ENCODE results near the gene CDA.

CDA gene

DNA sequence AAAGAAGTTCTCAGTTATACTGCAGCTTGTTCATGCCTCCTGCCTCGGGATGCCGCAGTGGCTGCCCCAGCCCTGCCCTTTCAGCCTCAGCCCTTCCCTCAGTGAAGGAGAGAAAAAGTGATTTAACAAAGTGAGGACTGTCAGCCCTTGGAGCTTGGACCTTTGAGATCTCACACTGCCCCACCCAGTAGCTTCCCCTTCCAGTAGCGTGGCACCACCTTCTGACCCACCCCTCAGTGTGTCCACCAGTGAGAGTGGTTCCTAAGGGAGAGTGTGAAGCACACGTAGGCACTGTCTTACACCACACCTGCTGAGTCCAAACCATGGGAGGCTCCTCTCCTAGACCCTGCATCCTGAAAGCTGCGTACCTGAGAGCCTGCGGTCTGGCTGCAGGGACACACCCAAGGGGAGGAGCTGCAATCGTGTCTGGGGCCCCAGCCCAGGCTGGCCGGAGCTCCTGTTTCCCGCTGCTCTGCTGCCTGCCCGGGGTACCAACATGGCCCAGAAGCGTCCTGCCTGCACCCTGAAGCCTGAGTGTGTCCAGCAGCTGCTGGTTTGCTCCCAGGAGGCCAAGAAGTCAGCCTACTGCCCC lies at the start of gene CDA:
Gene CDA, plus strand, starts transcription at position 464 of the 592 bp plus-strand sequence. Its CDS starts 33 bp downstream, at position 497.
- peak; percentile 80 for DNase-seq (ENCODE audit: low spot score)

GRCh38 chr1:20540281-20540680 lies 48.6 kb upstream of the CDA start:
- DNase-seq (ENCODE audit: low spot score) = no peak

- no peak for DNase-seq (ENCODE audit: low spot score)
Measured at GRCh38 chr1:20546637-20547036, 42.3 kb upstream of the CDA start.

GRCh38 chr1:20551161-20551560 lies 37.7 kb upstream of the CDA start:
- DNase-seq (ENCODE audit: low spot score) = no peak

GRCh38 chr1:20551945-20552727 lies 36.8 kb upstream of the CDA start, which contains the start of gene FAM43B:
Gene FAM43B, plus strand, starts transcription at chr1:20552573. Its CDS starts 401 bp downstream, at chr1:20552974.
- DNase-seq (ENCODE audit: low spot score) = peak; percentile 14

GRCh38 chr1:20552728-20553445 lies 36.0 kb upstream of the CDA start:
- DNase-seq (ENCODE audit: low spot score) = peak; percentile 22

DNA sequence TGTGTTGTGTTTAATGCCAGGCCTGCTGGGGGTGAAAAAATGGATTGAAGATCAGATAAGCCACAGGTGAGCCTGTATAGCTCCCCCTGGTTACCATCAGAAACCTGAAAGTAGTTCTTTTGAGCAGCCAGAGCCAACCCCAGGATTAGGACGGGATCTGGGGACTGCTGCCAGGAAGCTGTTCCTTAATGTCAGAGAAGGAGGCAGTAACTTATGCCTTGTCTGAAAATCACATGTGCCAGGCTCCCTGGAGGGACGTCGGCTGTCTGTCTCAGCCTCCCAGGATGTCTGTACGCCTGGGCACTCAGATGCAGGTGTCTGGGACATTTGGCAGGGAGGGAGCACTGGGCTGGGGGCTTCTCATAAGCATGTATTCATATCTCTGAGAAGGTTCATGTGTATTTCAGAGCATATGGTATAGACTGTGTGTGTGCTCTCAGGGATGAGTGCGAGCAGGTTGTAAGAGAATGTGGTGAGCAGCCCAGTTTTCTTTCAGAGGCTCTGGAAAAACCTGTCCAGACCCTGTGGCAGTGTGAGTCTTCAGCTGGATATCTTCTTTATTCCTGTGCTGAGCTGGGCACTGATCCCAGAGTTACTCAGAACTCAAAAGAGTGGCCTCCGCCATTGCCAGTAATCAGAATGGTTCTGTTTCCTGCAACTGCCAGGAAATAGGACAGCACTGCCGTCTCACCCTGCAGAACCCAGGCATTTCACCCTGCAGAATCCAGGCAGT lies 33.7 kb upstream of the CDA start:
- DNase-seq (ENCODE audit: low spot score) = no peak

GRCh38 chr1:20555758-20556120 lies 33.2 kb upstream of the CDA start:
- no peak for DNase-seq (ENCODE audit: low spot score)

- DNase-seq (ENCODE audit: low spot score) = no peak
Measured at GRCh38 chr1:20558191-20558590, 30.7 kb upstream of the CDA start.

DNA sequence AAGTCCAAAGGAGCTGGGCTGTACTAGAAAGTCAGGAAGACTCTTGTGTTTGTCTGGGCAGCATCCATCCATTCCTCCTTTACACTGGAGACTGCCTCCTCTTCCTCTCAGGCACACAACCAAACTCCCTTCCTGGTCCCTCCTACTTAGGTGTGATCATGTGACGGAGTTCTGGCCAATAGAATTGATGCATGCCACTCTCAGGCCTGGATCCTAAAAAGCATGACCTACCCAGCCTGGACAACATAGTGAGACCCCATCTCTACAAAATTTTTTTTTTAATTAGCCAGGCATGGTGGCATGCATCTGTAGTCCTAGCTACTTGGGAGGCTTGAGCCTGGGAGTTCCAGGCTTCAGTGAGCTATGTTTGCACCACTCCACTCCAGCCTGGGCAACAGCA lies 27.9 kb upstream of the CDA start:
- no peak for DNase-seq (ENCODE audit: low spot score)

- DNase-seq (ENCODE audit: low spot score) = no peak
Measured at GRCh38 chr1:20565234-20565633, 23.7 kb upstream of the CDA start.

GRCh38 chr1:20569523-20570098 lies 19.3 kb upstream of the CDA start:
- no peak for DNase-seq (ENCODE audit: low spot score)

- no peak for DNase-seq (ENCODE audit: low spot score)
Measured at GRCh38 chr1:20571427-20571826, 17.5 kb upstream of the CDA start.

DNA sequence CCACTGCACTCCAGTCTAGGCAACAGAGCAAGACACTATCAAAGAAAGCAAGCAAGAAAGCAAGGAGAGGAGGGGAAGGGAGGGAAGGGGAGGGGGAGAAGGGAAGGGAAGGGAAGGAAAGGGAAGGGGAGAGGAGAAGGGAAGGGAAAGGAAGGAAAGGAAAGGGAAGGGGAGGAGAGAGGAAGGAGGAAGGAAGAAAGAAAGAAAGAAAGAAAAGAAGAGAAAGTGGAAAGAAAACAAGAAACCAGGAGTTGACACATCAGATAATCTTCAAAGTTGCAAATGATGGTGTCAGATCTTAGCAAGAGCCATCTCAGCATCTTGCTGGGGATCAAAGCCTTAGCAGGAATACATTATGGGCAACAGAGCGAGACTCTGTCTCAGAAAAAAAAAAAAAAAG lies 14.9 kb upstream of the CDA start:
- no peak for DNase-seq (ENCODE audit: low spot score)

- peak; percentile 86 for DNase-seq (ENCODE audit: low spot score)
Measured at GRCh38 chr1:20574686-20575540, 14.0 kb upstream of the CDA start.

DNA sequence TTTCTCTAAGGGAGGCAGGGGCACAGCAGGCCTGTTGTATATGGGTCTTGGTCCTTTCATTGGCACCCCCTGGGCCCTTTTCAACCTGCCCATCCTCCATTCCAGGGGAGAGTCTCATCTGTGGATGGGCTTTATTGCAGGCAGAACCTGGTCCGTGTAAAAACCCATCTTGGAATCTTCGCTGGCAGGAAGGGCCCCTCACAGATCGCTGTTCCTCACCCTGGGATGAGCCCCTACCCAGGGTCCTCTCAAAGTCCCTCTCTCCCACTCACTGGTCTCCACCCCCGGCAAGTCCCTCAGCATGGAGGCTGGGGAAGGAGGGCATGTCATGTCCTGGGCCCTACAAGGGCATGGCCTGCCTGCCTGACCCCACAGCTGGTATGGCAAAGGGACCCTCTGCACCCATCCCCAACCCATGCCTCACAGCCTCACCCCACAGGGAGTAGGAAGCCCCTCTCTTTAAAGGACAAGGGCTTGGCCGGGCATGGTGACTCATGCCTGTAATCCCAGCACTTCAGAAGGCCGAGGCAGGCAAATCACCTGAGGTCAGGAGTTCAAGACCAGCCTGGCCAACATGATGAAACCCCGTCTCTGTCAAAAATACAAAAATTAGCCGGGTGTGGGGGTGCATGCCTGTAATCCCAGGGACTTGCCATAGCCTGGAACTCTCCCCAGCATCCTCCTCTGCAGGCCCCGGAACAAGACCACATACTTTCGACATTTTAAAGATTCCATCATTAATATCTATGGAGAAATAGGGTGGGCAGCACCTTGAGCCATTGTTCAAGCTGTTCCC lies 13.2 kb upstream of the CDA start:
- no peak for DNase-seq (ENCODE audit: low spot score)

DNA sequence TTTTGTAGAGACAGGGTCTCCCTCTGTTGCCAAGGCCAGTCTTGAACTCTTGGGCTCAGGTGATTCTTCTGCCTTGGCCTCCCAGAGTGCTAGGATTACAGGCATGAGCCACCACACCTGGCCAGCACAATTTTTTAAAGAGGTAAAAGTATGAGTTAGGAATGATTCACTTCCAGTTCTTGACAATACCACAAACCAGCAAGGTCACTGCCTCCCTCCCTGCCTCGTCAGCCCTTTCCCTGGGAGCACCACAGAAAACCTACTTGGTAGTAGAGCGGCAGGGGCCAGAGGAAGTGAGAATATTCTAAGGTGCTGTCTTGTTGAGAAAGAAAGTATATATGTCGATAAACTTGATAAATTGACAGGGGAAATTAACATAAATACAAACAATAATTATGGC lies 10.8 kb upstream of the CDA start:
- DNase-seq (ENCODE audit: low spot score) = peak; percentile 36

DNA sequence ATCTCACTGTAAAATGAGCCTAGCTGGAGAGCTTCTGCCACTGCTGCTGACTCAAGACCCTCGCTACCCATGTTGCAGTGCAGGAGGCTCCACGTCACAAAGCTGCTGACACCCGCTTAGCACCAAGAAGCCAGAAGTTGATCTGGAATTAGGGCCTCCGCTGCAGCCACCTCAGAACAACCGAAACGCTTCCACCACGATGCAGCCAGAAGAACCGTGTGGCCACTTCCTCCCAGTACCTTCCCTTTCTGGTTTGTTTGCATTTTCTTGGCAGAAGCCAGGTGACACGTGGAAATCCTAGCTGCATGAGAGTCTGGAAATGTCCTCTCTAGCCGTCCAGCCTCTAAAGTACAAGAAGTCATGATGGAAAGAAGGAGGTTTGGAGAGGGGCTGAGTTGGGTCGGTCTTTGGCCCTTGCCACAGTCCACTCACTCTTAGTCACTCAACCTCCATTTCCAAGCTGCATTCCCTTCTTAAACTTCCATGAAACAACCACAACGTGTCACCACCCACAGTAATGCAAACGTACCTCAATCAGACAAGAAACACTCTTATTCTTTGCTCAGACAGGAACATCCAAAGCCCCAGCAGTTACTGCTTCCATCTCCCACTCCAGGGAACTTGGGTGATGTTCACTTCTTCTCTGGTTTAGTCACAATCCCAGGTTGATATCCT lies 10.0 kb upstream of the CDA start:
- DNase-seq (ENCODE audit: low spot score) = peak; percentile 61

DNA sequence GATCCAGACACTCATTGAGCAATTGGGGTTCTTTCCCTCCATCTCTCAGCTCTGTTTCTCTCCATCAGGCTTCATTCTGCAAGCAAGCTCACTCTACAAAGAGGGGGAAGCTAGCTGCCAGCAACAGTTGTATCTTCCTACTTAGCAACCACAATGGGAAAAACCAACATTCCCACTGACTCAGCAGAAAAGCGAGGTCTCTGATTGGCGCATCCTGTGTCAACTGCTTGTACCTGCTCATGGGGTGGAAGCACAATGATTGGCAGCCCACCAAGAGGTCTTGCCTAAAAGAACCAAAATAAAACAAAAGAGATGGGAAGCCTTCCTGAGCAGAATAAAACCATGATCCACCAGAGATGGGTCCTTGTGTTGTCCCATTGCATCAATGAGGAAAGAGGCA lies 4.0 kb upstream of the CDA start:
- peak; percentile 51 for DNase-seq (ENCODE audit: low spot score)
